Psoas muscle (tissue), 8 donors: Measurements from ENCODE around the gene FYN. TPM values are rescaled to one million over a fixed set of nuclear protein-coding genes. Genes with fewer than 3 reads are reported as not detected.

Experiments
- ATAC-seq, 4 donors: fragments of 200-7000 bp; cut with Tn5 transposase; one replicate each; pipeline ENCODE4 v1.9.1; 2020; ENCODE audit warnings: moderate library complexity in 3 of 4, mild to moderate bottlenecking in 2 of 4
- DNase-seq, 2 donors: peaks; one replicate each; pipeline ENCODE4 v3.0.0-alpha.2; 2020
- H3K27ac ChIP-seq: fragments of 200-600 bp; one replicate; pipeline ENCODE4 v1.8.0; 2022
- H3K27me3 ChIP-seq, 3 donors: fragments of 200-600 bp in 1 of 3; one replicate each; pipeline versions ENCODE4 v1.6.1 to v1.8.0; 2013 to 2022; ENCODE audit warnings: low read length in 2 of 3, mild to moderate bottlenecking in 2 of 3, moderate library complexity in 1 of 3; ENCODE audit not compliant: insufficient read depth in 3 of 3
- H3K36me3 ChIP-seq, 2 donors: fragments of 200-600 bp in 1 of 2; one replicate each; pipeline versions ENCODE4 v1.6.1 to v1.8.0; 2013 to 2022; ENCODE audit warnings: low read depth in 1 of 2, mild to moderate bottlenecking in 1 of 2, moderate library complexity in 1 of 2; ENCODE audit not compliant: insufficient read depth in 1 of 2
- H3K4me1 ChIP-seq: fragments of 200-600 bp; one replicate; pipeline ENCODE4 v1.8.0; 2022
- H3K4me3 ChIP-seq: fragments of 200-600 bp; one replicate; pipeline ENCODE4 v1.8.0; 2022; ENCODE audit warnings: mild to moderate bottlenecking
- H3K9me3 ChIP-seq: fragments of 200-600 bp; one replicate; pipeline ENCODE4 v1.8.0; 2022
- WGBS, 3 donors: extraction: QIAGEN DNeasy Blood & Tissue Kit; methylation state at CpG; one replicate each; pipeline versions ENCODE4 v1.1.6 to v1.1.7; 2013; 5-methylcytosine and 5-hydroxymethylcytosine counted together
- intact Hi-C, 2 donors: fragments of 100-400 bp; cut with DNase I; formaldehyde crosslinking; loops; one replicate each; pipeline versions ENCODE4 v1.11.0 to v1.14.2; 2022
- polyA plus RNA-seq, 3 donors: library from polyadenylated mRNA; stranded (reverse); fragments of 200-250 nt; gene quantifications; one replicate each; pipeline ENCODE4 v1.2.3, GENCODE V29; 2013
- total RNA-seq, 4 donors: library from RNA; stranded (reverse); fragmentation: NEBNext Ultra II Directional in 2 of 4; extraction: Animal tissue kit (Norgen Biotek cat#: 25700) in 2 of 4; gene quantifications; one replicate each; pipeline versions ENCODE4 v1.2.1 to v1.2.4, GENCODE V29; 2021 to 2023
- TF ChIP-seq, protein P1 (sequence below): fragments of 200-600 bp; IDR thresholded peaks from one replicate; pipeline ENCODE4 v1.8.0; 2022; ENCODE audit warnings: antibody characterized with exemption
- donor health status: healthy with polysubstance abuse.
- donor health status: DM: no; HTN: no; CAD: no; lungs with moderate emphysema.
- donor health status: Bipolar disorder and iron deficiency.
- donor health status: healthy.
- donor health status: DM: yes; HTN: yes; CAD: no.
- donor health status: DM: no; HTN: no; CAD: no.
- donor health status: DM: no; HTN: no; CAD: no.
- donor health status: DM: yes; HTN: yes; CAD: no.

The FYN gene
- total and polyA plus RNA-seq, 7 donors: 7.1 to 27.8 (median 12.3) TPM

DNA sequence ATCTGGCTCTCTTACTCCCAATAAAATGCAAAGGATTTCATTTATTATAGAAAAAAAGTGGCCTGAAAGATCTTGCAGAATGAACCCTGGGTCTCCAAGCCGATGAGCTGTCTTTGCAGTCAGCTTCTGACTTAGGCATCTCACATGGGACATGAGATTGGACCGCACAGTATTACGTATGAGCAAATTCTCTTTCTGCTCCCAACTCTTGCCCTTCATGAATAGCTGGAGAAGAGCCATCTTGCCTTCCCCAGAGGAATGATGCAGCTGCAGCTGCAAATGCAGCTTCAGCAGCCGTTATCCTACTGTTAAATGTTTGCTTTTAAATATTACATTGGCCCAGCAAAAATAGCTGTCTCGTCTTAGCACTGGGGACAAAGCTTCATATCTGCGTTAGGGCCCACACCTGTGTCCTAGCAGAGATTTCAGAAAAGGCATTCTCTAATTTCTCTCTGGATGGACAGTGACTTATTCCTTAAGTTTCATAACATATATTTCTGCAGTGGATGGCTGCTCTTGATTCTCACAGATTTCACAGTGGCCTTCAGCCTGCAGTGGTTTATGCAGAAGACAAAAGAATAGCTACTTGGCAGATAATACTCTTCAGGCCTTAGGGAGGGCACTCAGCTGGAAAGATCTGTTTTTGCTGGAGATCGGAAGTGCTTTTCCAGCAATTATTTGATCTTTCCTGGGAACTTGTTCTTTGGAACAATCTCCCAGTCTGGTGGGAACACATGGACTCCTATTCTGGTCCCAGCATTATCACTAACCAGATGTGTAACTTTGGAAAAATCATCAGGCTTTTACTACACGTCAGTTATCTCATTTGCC is 129.2 kb downstream of the FYN start:
- Histone ChIP-seq H3K4me3 (no peak overlapping the region), H3K4me1 (peaks cover 13% of the 10 kb centered on the region), H3K36me3 (no peaks in the 10 kb centered on the region), H3K27ac (peak overlapping the region; percentile 32), H3K27me3 (no peaks in the 10 kb centered on the region), H3K9me3 (no peaks in the 10 kb centered on the region)
- peak in 1 of 2 donors; percentile 34 for DNase-seq
- WGBS, 3 donors: 31 to 41% (median 35%) methylated on average over 8 of the region's 8 CpGs
- intact Hi-C loops: no loop called here
- TF ChIP-seq, protein P1, sequence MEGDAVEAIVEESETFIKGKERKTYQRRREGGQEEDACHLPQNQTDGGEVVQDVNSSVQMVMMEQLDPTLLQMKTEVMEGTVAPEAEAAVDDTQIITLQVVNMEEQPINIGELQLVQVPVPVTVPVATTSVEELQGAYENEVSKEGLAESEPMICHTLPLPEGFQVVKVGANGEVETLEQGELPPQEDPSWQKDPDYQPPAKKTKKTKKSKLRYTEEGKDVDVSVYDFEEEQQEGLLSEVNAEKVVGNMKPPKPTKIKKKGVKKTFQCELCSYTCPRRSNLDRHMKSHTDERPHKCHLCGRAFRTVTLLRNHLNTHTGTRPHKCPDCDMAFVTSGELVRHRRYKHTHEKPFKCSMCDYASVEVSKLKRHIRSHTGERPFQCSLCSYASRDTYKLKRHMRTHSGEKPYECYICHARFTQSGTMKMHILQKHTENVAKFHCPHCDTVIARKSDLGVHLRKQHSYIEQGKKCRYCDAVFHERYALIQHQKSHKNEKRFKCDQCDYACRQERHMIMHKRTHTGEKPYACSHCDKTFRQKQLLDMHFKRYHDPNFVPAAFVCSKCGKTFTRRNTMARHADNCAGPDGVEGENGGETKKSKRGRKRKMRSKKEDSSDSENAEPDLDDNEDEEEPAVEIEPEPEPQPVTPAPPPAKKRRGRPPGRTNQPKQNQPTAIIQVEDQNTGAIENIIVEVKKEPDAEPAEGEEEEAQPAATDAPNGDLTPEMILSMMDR: no peak
- peak; percentile 51 to 79 (median 72) for ATAC-seq

DNA sequence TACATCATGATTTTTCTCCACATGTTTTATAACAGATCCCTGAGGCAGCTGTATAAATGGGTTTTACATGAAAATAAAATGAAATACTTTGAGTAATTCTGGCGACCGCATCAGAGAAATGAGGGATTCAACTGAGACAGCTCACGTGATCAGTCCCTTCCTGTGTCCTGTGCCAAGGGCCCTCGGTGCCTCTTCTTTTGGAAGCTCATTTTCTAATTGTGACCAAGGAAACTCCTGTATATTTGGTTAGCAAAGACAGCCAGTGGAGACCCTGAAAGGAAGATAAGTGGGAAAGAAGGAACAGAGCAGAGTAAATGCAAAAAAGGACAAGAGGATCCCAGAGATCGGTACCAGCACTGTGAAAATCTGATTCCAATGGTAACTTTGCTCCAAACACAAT is 129.9 kb downstream of the FYN start:
- Histone ChIP-seq H3K27ac (peak overlapping the region; percentile 32), H3K27me3 (no peaks in the 10 kb centered on the region), H3K4me1 (peaks cover 13% of the 10 kb centered on the region), H3K9me3 (no peaks in the 10 kb centered on the region), H3K36me3 (no peaks in the 10 kb centered on the region), H3K4me3 (no peak overlapping the region)
- intact Hi-C loops: no loop called here
- 26 to 42% (median 28%) methylated on average over 5 of the region's 5 CpGs for WGBS, 3 donors
- DNase-seq (no peak), ATAC-seq (no peak)
- TF ChIP-seq, protein P1: no peak

DNA sequence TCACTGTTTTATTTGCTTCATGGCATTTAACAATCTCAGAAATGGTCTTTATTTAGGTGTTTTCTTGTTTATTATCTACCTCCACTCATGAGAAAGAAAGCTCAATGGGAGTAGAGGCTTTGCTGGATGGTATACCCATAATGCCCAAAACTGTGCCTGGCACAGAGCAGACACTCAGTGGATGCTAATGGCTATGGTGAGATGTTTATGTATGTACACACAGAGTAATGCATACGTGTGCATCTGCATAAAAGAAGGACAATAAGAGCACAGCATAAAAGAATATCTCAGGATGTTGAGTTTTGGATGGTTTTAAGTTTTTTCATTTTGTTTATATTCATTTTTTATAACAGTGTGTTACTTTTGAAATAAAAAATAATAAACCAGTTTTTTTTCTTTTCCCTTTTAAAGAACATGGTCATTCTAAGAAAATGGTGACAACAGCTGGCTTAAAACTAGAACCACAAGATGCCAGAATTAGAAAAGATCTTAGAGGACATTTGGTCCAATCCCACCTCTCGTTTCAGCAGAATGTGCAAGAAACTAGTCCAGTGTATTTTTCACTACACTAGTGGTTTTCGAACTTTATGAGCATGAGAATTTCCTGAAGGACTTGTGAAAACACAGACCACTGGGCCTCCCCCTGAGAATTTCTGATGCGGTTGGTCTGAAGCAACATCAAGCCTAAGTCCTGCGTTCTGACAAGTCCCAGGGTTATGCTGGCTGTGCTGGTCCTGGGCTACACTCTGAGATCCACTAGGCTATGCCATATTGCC is 131.9 kb downstream of the FYN start:
- H3K36me3 ChIP-seq: no peaks in the 10 kb centered on the region
- H3K27me3 ChIP-seq: no peaks in the 10 kb centered on the region
- H3K4me1 ChIP-seq: peaks cover 10% of the 10 kb centered on the region
- 69 to 86% (median 79%) methylated on average over 5 of the region's 5 CpGs for WGBS, 3 donors
- no peak overlapping the region for H3K27ac ChIP-seq
- intact Hi-C loops: no loop called here
- TF ChIP-seq, protein P1: no peak
- DNase-seq (no peak), ATAC-seq (no peak)
- H3K9me3 ChIP-seq: no peaks in the 10 kb centered on the region
- H3K4me3 ChIP-seq: no peak overlapping the region

DNA sequence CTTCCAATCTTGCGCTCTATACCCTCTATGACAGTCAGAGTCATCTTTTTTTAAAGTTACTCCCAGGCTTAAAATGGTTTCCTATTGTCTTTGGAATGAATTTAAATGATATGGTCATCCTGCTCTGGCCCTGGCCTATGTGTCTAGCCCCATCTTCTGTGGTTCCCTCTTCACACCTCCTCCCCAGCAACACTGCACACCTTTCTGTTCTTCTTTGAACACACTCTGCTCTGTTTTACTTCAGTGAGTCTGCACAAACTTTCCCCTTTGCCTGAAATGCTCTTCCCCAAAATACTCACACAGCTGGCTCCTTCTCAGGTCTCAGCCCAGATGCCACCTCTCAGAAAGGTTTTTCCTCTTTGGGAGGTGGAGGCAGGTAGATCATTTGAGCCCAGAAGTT is 132.7 kb downstream of the FYN start:
- H3K9me3 ChIP-seq: no peaks in the 10 kb centered on the region
- ATAC-seq: no peak
- H3K36me3 ChIP-seq: no peaks in the 10 kb centered on the region
- H3K4me3 ChIP-seq: no peak overlapping the region
- TF ChIP-seq, protein P1: no peak
- H3K4me1 ChIP-seq: peaks cover 10% of the 10 kb centered on the region
- WGBS, 3 donors: 95 to 100% (median 100%) methylated on average over 1 of the region's 1 CpG
- intact Hi-C loops: no loop called here
- H3K27ac ChIP-seq: no peak overlapping the region
- no peaks in the 10 kb centered on the region for H3K27me3 ChIP-seq
- no peak for DNase-seq
